MCF 10A (cell line): ENCODE measurements around the gene COG8. TPM values are rescaled to one million over a fixed set of nuclear protein-coding genes. Genes with fewer than 3 reads are reported as not detected.

Experiments
- BruUV-seq: library from RNA; stranded (reverse); fragments of 400-500 nt; replicated peaks from 2 replicates; lab custom pipeline; 2021; lab: Mats Ljungman, UMichigan
- CTCF ChIA-PET: fragments of 300-600 bp; sonication (Branson Sonifier 250); formaldehyde crosslinking; extraction: SDS; loops from one replicate; lab custom pipeline; 2021; ENCODE audit warnings: antibody characterized with exemption, inconsistent platforms; lab: Yijun Ruan, JAX
- POLR2A ChIA-PET: fragments of 300-600, 350-650 bp; sonication (Branson Sonifier 250); formaldehyde crosslinking; extraction: SDS; loops from one replicate; lab custom pipeline; 2020; ENCODE audit warnings: antibody characterized with exemption, inconsistent platforms; lab: Yijun Ruan, JAX
- DNase-seq: peaks from one replicate; pipeline ENCODE4 v3.0.0-alpha.2; 2018; ENCODE audit not compliant: unreplicated experiment
- H3K27ac Mint-ChIP-seq: one replicate; pipeline ENCODE4 v1.8.0; 2022; ENCODE audit warnings: mild to moderate bottlenecking, low read depth, mixed read lengths; ENCODE audit not compliant: unreplicated experiment
- H3K27me3 Mint-ChIP-seq: one replicate; pipeline ENCODE4 v1.8.0; 2022; ENCODE audit warnings: mixed read lengths; ENCODE audit not compliant: insufficient read depth, unreplicated experiment
- H3K36me3 Mint-ChIP-seq: one replicate; pipeline ENCODE4 v1.8.0; 2022; ENCODE audit warnings: mild to moderate bottlenecking, moderate library complexity, mixed read lengths; ENCODE audit not compliant: insufficient read depth, unreplicated experiment
- H3K4me1 Mint-ChIP-seq: one replicate; pipeline ENCODE4 v1.8.0; 2022; ENCODE audit warnings: mixed read lengths; ENCODE audit not compliant: insufficient read depth, unreplicated experiment
- H3K4me3 Mint-ChIP-seq: one replicate; pipeline ENCODE4 v1.8.0; 2022; ENCODE audit warnings: mild to moderate bottlenecking, moderate library complexity, mixed read lengths; ENCODE audit not compliant: unreplicated experiment
- H3K9me3 Mint-ChIP-seq: one replicate; pipeline ENCODE4 v1.8.0; 2022; ENCODE audit warnings: mixed read lengths; ENCODE audit not compliant: unreplicated experiment
- CTCF ChIP-seq: fragments of 200-600 bp; IDR thresholded peaks from one replicate; pipeline ENCODE4 v1.8.0; 2022; ENCODE audit warnings: antibody characterized with exemption, mild to moderate bottlenecking; ENCODE audit not compliant: unreplicated experiment
- intact Hi-C: fragments of 100-400 bp; cut with micrococcal nuclease; formaldehyde crosslinking; loops from 2 replicates; pipeline ENCODE4 v1.14.1; 2022
- total RNA-seq: library from RNA; stranded (reverse); gene quantifications from 2 replicates; pipeline ENCODE4 v1.2.3, GENCODE V29; 2022

The COG8 gene
- total RNA-seq, 1 experiment from 2014 or later, result 29.3 TPM

GRCh38 chr16:69306031-69306430 is 33.3 kb downstream of the COG8 start:
- Mint-ChIP-seq H3K27me3 (no peaks in the 10 kb centered on the region), H3K4me1 (no peaks in the 10 kb centered on the region), H3K36me3 (peaks cover 24% of the 10 kb centered on the region), H3K4me3 (no peak overlapping the region), H3K9me3 (no peaks in the 10 kb centered on the region), H3K27ac (no peak overlapping the region)
- ChIA-PET CTCF (no interaction called here), POLR2A (interaction anchor here (0.7 kb wide), 1 partner anchor 627 kb away, joined by 3 read pairs; no protein-coding TSS in a partner anchor)
- no TSS peak for BruUV-seq
- no peak for DNase-seq
- no peak for TF ChIP-seq CTCF
- intact Hi-C loops, result no loop called here

- no peak for TF ChIP-seq CTCF
- Mint-ChIP-seq H3K27ac (no peak overlapping the region), H3K4me3 (no peak overlapping the region), H3K27me3 (no peaks in the 10 kb centered on the region), H3K36me3 (peaks cover 46% of the 10 kb centered on the region), H3K4me1 (no peaks in the 10 kb centered on the region), H3K9me3 (no peaks in the 10 kb centered on the region)
- ChIA-PET CTCF (interaction anchor here (0.7 to 2.6 kb wide), 4 partner anchors 15 to 178 kb away, joined by 3 to 12 read pairs (median 4); no protein-coding TSS in a partner anchor), POLR2A (interaction anchor here (0.6 to 1.1 kb wide), 3 partner anchors 8 to 169 kb away, joined by 3 read pairs; no protein-coding TSS in a partner anchor)
- no TSS peak for BruUV-seq
- DNase-seq, result no peak
- intact Hi-C loops, result no loop called here
Observed at GRCh38 chr16:69302301-69302700, 37.1 kb downstream of the COG8 start.

GRCh38 chr16:69301861-69302260 is 37.5 kb downstream of the COG8 start:
- no peak for TF ChIP-seq CTCF
- Mint-ChIP-seq H3K27me3 (no peaks in the 10 kb centered on the region), H3K27ac (no peak overlapping the region), H3K4me1 (no peaks in the 10 kb centered on the region), H3K9me3 (no peaks in the 10 kb centered on the region), H3K36me3 (peaks cover 48% of the 10 kb centered on the region), H3K4me3 (no peak overlapping the region)
- no peak for DNase-seq
- intact Hi-C loops, result no loop called here
- CTCF ChIA-PET, result interaction anchor here (0.7 to 2.6 kb wide), 4 partner anchors 9 to 16 kb away, joined by 3 to 12 read pairs (median 4); no protein-coding TSS in a partner anchor
- BruUV-seq, result no TSS peak
- POLR2A ChIA-PET, result interaction anchor here (1.1 kb wide), 1 partner anchor 8 kb away, joined by 3 read pairs; no protein-coding TSS in a partner anchor

GRCh38 chr16:69301187-69301586 is 38.2 kb downstream of the COG8 start:
- no peaks in the 10 kb centered on the region for H3K4me1 Mint-ChIP-seq
- peaks cover 52% of the 10 kb centered on the region for H3K36me3 Mint-ChIP-seq
- ChIA-PET CTCF (interaction anchor here (1.3 to 2.6 kb wide), 2 partner anchors 9 to 13 kb away, joined by 4 to 12 read pairs; no protein-coding TSS in a partner anchor), POLR2A (interaction anchor here (0.6 kb wide), 1 partner anchor 67 kb away, joined by 4 read pairs; no protein-coding TSS in a partner anchor)
- H3K27me3 Mint-ChIP-seq, result no peaks in the 10 kb centered on the region
- no peak for TF ChIP-seq CTCF
- no peak for DNase-seq
- H3K27ac Mint-ChIP-seq, result no peak overlapping the region
- no peaks in the 10 kb centered on the region for H3K9me3 Mint-ChIP-seq
- no peak overlapping the region for H3K4me3 Mint-ChIP-seq
- intact Hi-C loops, result no loop called here
- BruUV-seq, result no TSS peak
